Vagina (tissue), 2 donors: ENCODE measurements around the gene ABHD12B.

ENCODE experiments used
- CTCF ChIP-seq, 3 experiments: fragments of 450-650 bp in 2 of 3; fragments of 200-600 bp in 1 of 3; sonication (generic) in 1 of 3; IDR thresholded peaks; one replicate each; pipeline ENCODE4 v1.5.1; 2017 to 2019; ENCODE audit warnings: antibody characterized with exemption in 3 of 3, mild to moderate bottlenecking in 2 of 3, moderate library complexity in 2 of 3
- POLR2A ChIP-seq, 2 donors: fragments of 450-650 bp; IDR thresholded peaks; one replicate each; pipeline ENCODE4 v1.6.1; 2017; ENCODE audit warnings: antibody characterized with exemption in 2 of 2, mild to moderate bottlenecking in 2 of 2, moderate library complexity in 2 of 2

- TF ChIP-seq CTCF (IDR thresholded peaks at IDR 0.05) (no peak), POLR2A (IDR thresholded peaks at IDR 0.05) (no peak)
Measured at GRCh38 chr14:50936882-50937281, 65.0 kb downstream of the ABHD12B start.
